NCI-H2081 treated with DMSO at 0.1 percent for 48 hours (cell line): Measurements from ENCODE around the gene NOL4L.

Experiments
- DNase-seq: peaks from one replicate; lab custom pipeline; 2025; lab: John Stamatoyannopoulos, UW

Gene NOL4L

GRCh38 chr20:32539817-32540675 is 45.1 kb downstream of the NOL4L start:
- no peak for DNase-seq

GRCh38 chr20:32539026-32539816 is 45.9 kb downstream of the NOL4L start:
- no peak for DNase-seq

GRCh38 chr20:32538526-32538939 is 46.6 kb downstream of the NOL4L start:
- DNase-seq, result no peak

GRCh38 chr20:32537657-32538525 is 47.2 kb downstream of the NOL4L start:
- no peak for DNase-seq

GRCh38 chr20:32536851-32537656 is 48.1 kb downstream of the NOL4L start:
- peak; percentile 67 for DNase-seq

- peak; percentile 91 for DNase-seq
Observed at GRCh38 chr20:32535953-32536823, 48.9 kb downstream of the NOL4L start.

GRCh38 chr20:32535316-32535952 is 49.7 kb downstream of the NOL4L start:
- no peak for DNase-seq

GRCh38 chr20:32534661-32535240 is 50.4 kb downstream of the NOL4L start:
- no peak for DNase-seq

GRCh38 chr20:32533732-32534131 is 51.4 kb downstream of the NOL4L start:
- no peak for DNase-seq

- DNase-seq, result no peak
Observed at GRCh38 chr20:32532246-32532645, 52.9 kb downstream of the NOL4L start.

GRCh38 chr20:32528905-32529670 is 56.0 kb downstream of the NOL4L start:
- no peak for DNase-seq

GRCh38 chr20:32528171-32528891 is 56.8 kb downstream of the NOL4L start:
- no peak for DNase-seq

GRCh38 chr20:32527447-32528055 is 57.6 kb downstream of the NOL4L start:
- no peak for DNase-seq

- DNase-seq, result no peak
Observed at GRCh38 chr20:32527052-32527446, 58.1 kb downstream of the NOL4L start.

GRCh38 chr20:32526541-32526940 is 58.6 kb downstream of the NOL4L start:
- DNase-seq, result no peak

GRCh38 chr20:32526125-32526524 is 59.0 kb downstream of the NOL4L start:
- no peak for DNase-seq

GRCh38 chr20:32524829-32525501 is 60.2 kb downstream of the NOL4L start:
- no peak for DNase-seq
